ENCODE results near the gene RASGRF2. TPM values are rescaled to one million over a fixed set of nuclear protein-coding genes. Genes with fewer than 3 reads are reported as not detected.

RASGRF2 gene
- total RNA-seq, 2 experiments from 2014 or later: 9.2 to 10.8 TPM

DNA sequence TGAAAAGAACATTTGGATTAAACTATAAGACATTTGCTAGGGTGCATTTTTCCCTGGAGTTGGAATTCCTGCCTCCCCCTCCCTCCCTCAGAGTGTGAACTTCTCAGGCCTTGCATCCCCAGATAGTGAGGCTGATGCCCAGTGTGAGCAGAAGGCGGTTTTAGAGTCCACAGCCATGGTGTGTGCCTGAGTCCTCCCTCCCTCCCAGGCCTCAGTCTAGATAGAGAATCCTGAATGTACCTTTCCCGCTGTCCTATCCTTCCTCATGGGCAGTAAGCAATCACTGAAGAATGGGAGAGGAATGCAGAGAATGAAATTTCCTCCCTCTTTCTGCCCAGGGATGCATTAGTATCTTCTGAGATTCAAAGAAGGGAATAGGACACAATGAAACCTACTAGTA lies 108.5 kb downstream of the RASGRF2 start:
- peaks cover 12% of the 10 kb centered on the region for H3K4me1 Mint-ChIP-seq (ENCODE audit: low read depth)
- H3K27ac Mint-ChIP-seq: no peak overlapping the region
- H3K4me3 Mint-ChIP-seq: no peak overlapping the region
- intact Hi-C loops (cut with micrococcal nuclease): no loop called here
- CTCF ChIA-PET: no interaction called here
- H3K36me3 Mint-ChIP-seq (ENCODE audit: low read depth): peaks cover 28% of the 10 kb centered on the region
- DNase-seq: no peak
- H3K27me3 Mint-ChIP-seq (ENCODE audit: low read depth): no peaks in the 10 kb centered on the region
- peaks cover 4% of the 10 kb centered on the region for H3K9me3 Mint-ChIP-seq

DNA sequence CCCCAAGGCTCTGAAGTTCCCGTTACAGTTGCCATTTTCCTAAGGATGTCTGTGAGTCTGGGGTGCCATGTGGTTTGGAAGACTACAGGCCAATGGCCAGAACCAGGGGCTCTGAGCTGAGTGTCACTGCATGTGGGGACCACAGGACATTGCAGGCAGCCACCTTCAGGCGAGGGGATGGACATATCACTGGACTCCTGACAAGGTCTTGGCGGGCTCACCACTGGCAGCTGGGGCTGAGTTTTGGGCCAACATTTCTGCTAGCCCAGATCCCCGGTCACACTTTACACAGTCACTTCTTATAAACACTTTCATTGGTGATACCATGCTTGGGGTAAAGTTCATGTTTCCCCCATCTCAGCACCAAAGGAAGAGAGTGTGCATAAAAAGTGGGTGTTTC lies 109.8 kb downstream of the RASGRF2 start:
- no peaks in the 10 kb centered on the region for H3K9me3 Mint-ChIP-seq
- DNase-seq: no peak
- H3K27me3 Mint-ChIP-seq (ENCODE audit: low read depth): no peaks in the 10 kb centered on the region
- intact Hi-C loops (cut with micrococcal nuclease): no loop called here
- no peak overlapping the region for H3K4me3 Mint-ChIP-seq
- H3K36me3 Mint-ChIP-seq (ENCODE audit: low read depth): peaks cover 27% of the 10 kb centered on the region
- H3K4me1 Mint-ChIP-seq (ENCODE audit: low read depth): peaks cover 3% of the 10 kb centered on the region
- H3K27ac Mint-ChIP-seq: no peak overlapping the region
- CTCF ChIA-PET: no interaction called here

DNA sequence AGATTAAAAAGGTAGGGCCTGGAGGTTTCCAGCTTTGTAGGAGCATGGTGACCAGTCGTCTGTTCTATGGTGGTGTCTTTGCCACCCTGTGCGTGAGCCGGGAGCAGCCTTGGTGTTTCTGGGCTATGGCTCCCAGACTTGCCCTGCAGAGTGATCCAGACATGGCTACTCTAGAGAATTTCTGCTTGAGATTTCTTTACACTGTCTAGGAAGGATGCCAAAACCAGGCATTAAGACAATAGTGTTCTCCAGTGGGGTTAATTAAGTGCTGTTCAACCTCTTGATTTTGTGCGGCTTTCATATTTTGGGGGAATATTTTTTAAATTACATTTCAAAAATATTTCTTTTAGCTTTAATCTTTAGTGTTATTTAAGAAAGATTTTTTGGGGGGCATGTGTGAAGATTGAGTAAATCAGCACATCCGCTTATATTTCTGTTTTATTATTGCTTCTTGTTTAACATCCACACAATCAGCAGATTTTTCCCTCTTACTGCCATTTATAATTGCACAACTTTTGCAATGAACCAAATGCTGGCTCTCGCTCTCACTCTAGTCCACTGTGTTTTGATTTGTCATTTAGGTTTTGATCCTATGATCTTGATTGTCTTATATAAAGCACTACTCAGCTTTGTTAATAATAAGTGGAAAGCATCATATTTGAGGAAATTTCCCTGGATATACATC lies 110.5 kb downstream of the RASGRF2 start:
- H3K27me3 Mint-ChIP-seq (ENCODE audit: low read depth): no peaks in the 10 kb centered on the region
- H3K9me3 Mint-ChIP-seq: no peaks in the 10 kb centered on the region
- H3K27ac Mint-ChIP-seq: no peak overlapping the region
- intact Hi-C loops (cut with micrococcal nuclease): no loop called here
- no peak for DNase-seq
- no peaks in the 10 kb centered on the region for H3K4me1 Mint-ChIP-seq (ENCODE audit: low read depth)
- CTCF ChIA-PET: no interaction called here
- H3K36me3 Mint-ChIP-seq (ENCODE audit: low read depth): peaks cover 27% of the 10 kb centered on the region
- no peak overlapping the region for H3K4me3 Mint-ChIP-seq

DNA sequence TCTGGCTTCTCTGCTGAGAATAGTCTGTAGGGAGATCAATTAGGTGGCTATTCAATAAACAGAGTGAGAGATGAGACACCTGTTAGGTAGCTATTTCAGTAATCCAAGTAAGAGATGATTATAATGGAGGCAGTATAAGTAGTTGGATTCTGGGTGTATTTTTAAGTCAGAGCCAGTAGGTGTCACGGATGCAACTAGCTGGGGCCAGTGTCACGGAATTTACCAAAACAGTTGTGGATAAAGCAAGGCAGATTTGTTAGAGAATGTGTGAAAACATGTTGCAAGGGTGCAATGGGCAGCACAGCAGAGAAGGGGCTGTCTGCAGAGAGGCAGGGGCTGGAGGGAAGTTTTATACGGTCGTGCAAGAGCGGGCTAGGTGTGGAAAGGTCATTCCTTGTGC lies 114.9 kb downstream of the RASGRF2 start:
- intact Hi-C loops (cut with micrococcal nuclease): no loop called here
- H3K27me3 Mint-ChIP-seq (ENCODE audit: low read depth): no peaks in the 10 kb centered on the region
- H3K27ac Mint-ChIP-seq: no peak overlapping the region
- CTCF ChIA-PET: interaction anchor here (1.0 to 1.9 kb wide), 2 partner anchors 25 to 30 kb away, joined by 3 to 5 read pairs; no protein-coding TSS in a partner anchor
- H3K9me3 Mint-ChIP-seq: peaks cover 7% of the 10 kb centered on the region
- peaks cover 23% of the 10 kb centered on the region for H3K36me3 Mint-ChIP-seq (ENCODE audit: low read depth)
- DNase-seq: no peak
- H3K4me3 Mint-ChIP-seq: no peak overlapping the region
- H3K4me1 Mint-ChIP-seq (ENCODE audit: low read depth): no peaks in the 10 kb centered on the region

DNA sequence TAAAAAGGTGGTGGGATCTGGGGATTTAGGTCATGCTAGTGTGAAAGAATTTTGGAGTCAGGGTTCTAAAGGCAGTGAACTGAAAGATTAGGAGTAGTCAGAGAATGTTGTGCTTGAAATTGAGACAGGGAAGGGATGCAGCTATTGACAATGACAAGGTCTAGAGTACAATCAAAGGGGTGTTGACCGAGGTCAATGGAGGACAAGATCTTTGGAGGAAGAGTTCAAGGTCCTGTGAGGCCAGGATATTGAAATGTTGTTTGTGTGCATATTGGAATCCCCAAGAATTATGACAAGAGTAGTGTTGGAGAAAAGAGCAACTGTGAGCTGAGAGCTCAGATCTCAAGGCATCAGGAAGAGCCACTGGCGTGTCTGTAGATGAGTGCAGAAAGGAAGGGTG lies 116.9 kb downstream of the RASGRF2 start:
- CTCF ChIA-PET: no interaction called here
- peaks cover 7% of the 10 kb centered on the region for H3K9me3 Mint-ChIP-seq

DNA sequence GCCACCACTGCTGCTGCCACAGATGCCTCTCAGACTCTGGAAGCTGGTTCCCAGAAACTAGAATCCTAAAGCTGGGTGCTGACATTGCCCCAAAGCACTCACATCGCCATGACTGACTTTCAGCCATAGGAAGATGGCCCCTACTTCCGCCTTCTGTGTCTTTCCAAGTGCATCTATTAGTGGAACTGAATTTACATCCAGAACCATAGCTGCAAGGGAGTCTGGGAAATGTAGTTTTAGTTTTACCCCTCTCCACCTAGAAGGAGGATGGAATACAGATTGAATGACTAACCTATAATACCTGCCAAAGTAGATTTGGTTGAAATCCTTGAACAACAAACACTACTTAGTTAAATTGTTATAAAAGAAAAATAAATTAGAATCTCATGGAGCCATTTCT lies 118.8 kb downstream of the RASGRF2 start:
- intact Hi-C loops (cut with micrococcal nuclease): no loop called here
- Mint-ChIP-seq H3K9me3 (peaks cover 7% of the 10 kb centered on the region), H3K4me1 (ENCODE audit: low read depth) (no peaks in the 10 kb centered on the region), H3K27me3 (ENCODE audit: low read depth) (no peaks in the 10 kb centered on the region), H3K4me3 (no peak overlapping the region), H3K36me3 (ENCODE audit: low read depth) (peaks cover 26% of the 10 kb centered on the region), H3K27ac (no peak overlapping the region)
- no peak for DNase-seq
- CTCF ChIA-PET: no interaction called here

More for the DNA sequence above, 116.9 kb downstream of the RASGRF2 start:
- Mint-ChIP-seq H3K4me1 (ENCODE audit: low read depth) (no peaks in the 10 kb centered on the region), H3K36me3 (ENCODE audit: low read depth) (peaks cover 28% of the 10 kb centered on the region), H3K27me3 (ENCODE audit: low read depth) (no peaks in the 10 kb centered on the region), H3K27ac (no peak overlapping the region), H3K4me3 (no peak overlapping the region)
- DNase-seq: no peak
- intact Hi-C loops (cut with micrococcal nuclease): no loop called here

DNA sequence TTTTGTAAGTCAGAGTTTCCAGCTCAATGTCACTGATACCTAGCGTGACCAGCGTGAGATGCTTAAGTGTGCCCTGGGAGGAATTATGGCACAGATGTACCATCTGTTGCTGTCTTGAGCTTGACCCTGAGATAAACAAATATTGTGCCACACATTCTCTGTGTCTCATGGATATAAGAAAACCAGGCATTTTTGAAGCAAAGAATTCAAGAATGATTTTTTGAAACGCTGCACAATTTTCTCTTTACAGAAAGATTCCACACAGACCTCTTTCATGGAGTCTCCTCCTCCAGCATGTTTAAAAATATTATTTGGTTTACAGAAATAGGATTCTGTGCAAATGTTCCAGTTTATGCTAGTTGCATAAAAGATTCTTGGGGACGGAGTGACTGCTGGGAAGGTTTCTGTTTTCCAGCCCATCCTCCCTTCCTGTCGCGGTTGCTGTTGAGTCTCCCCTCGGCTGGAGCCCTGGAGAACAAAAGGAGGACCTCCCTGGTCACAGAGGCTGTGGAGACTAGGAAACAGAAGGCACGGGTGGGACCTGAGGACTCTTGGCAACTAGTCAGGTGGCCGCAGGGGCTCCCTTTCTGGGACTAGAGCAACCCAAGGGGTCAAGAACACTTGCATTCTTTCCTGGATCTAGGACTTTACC lies 120.8 kb downstream of the RASGRF2 start:
- Mint-ChIP-seq H3K27ac (no peak overlapping the region), H3K4me1 (ENCODE audit: low read depth) (no peaks in the 10 kb centered on the region), H3K27me3 (ENCODE audit: low read depth) (no peaks in the 10 kb centered on the region), H3K9me3 (peaks cover 7% of the 10 kb centered on the region), H3K36me3 (ENCODE audit: low read depth) (peaks cover 25% of the 10 kb centered on the region), H3K4me3 (no peak overlapping the region)
- intact Hi-C loops (cut with micrococcal nuclease): no loop called here
- DNase-seq: no peak
- CTCF ChIA-PET: no interaction called here

DNA sequence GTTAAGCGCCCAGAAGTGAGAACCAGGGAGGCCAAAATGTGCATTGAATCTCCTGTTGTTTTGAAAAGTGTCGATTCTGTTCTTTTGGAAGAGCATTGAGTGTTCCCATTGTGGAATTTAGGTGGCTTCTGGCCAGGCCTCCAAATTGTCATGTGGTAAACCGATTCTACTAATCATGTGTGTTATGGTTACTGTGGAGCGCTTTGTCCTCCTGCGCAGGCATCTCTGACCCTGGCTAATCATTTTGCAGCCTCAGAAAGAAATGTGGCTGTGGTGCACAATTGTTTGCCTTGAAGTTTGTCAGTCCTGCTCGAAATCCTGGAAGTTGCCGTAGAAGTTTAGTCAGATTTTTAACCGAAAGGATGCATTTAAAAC lies 121.3 kb downstream of the RASGRF2 start:
- intact Hi-C loops (cut with micrococcal nuclease): no loop called here
- Mint-ChIP-seq H3K4me1 (ENCODE audit: low read depth) (no peaks in the 10 kb centered on the region), H3K36me3 (ENCODE audit: low read depth) (peaks cover 29% of the 10 kb centered on the region), H3K4me3 (no peak overlapping the region), H3K27me3 (ENCODE audit: low read depth) (no peaks in the 10 kb centered on the region), H3K27ac (no peak overlapping the region), H3K9me3 (peaks cover 7% of the 10 kb centered on the region)
- DNase-seq: no peak
- CTCF ChIA-PET: interaction anchor here (1.4 kb wide), 1 partner anchor 27 kb away, joined by 5 read pairs; no protein-coding TSS in a partner anchor

DNA sequence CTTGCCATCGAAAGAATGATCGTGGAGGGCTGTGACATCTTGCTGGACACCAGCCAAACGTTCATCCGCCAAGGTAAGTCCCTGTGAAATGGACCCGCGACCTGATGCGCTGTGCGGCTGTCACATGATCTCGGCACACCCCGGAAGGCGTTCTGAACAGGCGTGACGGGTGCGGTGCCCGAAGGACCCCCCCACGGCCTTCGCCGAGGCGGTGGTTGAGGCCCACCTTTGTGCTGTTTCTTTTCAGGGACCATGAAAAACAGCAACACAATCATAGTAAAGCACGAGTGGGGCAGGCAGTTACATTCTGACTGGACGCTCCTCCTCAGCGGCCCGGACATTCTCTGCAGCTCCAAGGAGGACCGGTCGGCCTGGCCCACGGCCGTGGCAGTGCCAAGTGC lies 126.7 kb downstream of the RASGRF2 start:
- CTCF ChIA-PET: interaction anchor here (0.6 kb wide), 1 partner anchor 880 kb away, joined by 3 read pairs; no protein-coding TSS in a partner anchor
- H3K4me3 Mint-ChIP-seq: no peak overlapping the region
- no peaks in the 10 kb centered on the region for H3K27me3 Mint-ChIP-seq (ENCODE audit: low read depth)
- no peak overlapping the region for H3K27ac Mint-ChIP-seq
- no peaks in the 10 kb centered on the region for H3K4me1 Mint-ChIP-seq (ENCODE audit: low read depth)
- intact Hi-C loops (cut with micrococcal nuclease): no loop called here
- H3K9me3 Mint-ChIP-seq: no peaks in the 10 kb centered on the region
- no peak for DNase-seq
- peaks cover 26% of the 10 kb centered on the region for H3K36me3 Mint-ChIP-seq (ENCODE audit: low read depth)

DNA sequence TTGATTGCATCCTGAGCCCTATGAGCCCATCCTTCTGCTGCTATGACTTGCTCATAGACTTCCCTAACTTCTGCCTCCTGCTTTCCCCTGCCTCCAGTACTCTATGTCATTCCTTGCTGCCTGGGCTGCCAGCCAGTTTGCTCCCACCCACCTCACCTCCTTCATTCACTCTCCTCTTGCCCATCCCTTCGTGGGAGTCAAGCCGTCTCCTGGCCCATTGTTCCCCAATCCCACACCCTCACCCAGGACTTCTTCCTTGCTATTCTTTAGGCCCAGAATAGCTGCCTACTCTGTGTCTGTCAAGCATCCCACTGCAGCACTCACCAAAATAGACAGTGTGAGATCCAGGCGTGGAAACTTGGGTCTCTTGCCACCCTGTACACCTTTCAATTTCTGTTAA lies 131.0 kb downstream of the RASGRF2 start:
- peaks cover 25% of the 10 kb centered on the region for H3K36me3 Mint-ChIP-seq (ENCODE audit: low read depth)
- H3K27ac Mint-ChIP-seq: no peak overlapping the region
- peaks cover 2% of the 10 kb centered on the region for H3K4me1 Mint-ChIP-seq (ENCODE audit: low read depth)
- intact Hi-C loops (cut with micrococcal nuclease): no loop called here
- CTCF ChIA-PET: interaction anchor here (0.6 to 1.6 kb wide), 3 partner anchors 15 to 1053 kb away, joined by 3 to 7 read pairs (median 4); no protein-coding TSS in a partner anchor
- no peaks in the 10 kb centered on the region for H3K27me3 Mint-ChIP-seq (ENCODE audit: low read depth)
- H3K4me3 Mint-ChIP-seq: no peak overlapping the region
- H3K9me3 Mint-ChIP-seq: no peaks in the 10 kb centered on the region
- DNase-seq: no peak

DNA sequence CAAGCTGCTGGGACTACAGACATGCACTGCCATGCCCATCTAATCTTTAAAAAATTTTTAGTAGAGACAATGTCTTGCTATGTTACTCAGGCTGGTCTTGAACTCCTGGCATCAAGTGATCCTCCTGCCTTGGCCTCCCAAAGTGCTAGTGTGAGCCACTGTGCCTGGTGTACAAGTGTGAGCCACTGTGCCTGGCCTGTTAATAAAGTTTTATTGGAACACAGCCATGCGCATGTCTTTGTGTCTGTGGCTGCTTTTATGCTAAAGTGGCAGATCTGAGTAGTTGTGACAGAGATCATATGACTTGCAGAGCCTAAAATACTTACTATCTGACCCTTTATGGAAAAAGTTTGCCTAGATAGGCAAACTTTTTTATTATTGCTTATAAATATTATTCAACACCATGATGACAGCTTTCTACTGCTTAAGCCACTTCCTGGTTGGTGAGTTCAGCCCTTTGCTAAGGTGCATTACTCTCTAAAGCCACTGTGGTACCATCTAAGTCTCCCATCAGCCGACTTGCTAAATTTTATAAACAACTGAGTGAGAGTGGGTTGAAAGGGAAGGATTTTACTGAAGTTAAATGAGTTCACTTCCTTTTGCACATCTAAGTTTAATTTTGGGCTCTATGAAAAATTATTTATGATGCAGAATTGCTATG lies 133.5 kb downstream of the RASGRF2 start:
- Mint-ChIP-seq H3K27ac (no peak overlapping the region), H3K9me3 (no peaks in the 10 kb centered on the region), H3K4me1 (ENCODE audit: low read depth) (peaks cover 2% of the 10 kb centered on the region), H3K27me3 (ENCODE audit: low read depth) (no peaks in the 10 kb centered on the region), H3K4me3 (no peak overlapping the region), H3K36me3 (ENCODE audit: low read depth) (peaks cover 5% of the 10 kb centered on the region)
- CTCF ChIA-PET: interaction anchor here (0.6 kb wide), 2 partner anchors 32 to 628 kb away, joined by 3 read pairs; no protein-coding TSS in a partner anchor
- intact Hi-C loops (cut with micrococcal nuclease): no loop called here
- DNase-seq: no peak

DNA sequence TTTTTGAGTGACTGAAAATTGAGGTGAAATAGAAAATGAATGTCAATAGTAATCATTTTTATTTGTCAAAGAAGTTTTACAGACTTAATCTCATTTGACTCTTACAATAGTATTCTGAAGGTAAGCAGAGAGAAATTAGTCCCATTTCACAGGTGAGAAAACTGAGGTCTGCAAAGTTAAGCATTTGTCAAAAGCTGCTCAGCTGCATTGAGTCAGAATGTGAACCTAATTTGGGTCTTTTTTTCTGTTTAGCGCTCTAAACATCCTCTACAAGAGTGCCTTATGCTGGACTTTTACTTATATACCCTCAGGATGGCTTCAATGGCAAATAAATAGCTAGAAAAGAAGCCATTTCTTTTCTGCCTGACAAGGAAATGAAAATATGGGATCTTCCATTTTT lies 135.7 kb downstream of the RASGRF2 start:
- Mint-ChIP-seq H3K27ac (no peak overlapping the region), H3K36me3 (ENCODE audit: low read depth) (peaks cover 8% of the 10 kb centered on the region), H3K4me3 (no peak overlapping the region), H3K4me1 (ENCODE audit: low read depth) (peaks cover 2% of the 10 kb centered on the region), H3K9me3 (no peaks in the 10 kb centered on the region), H3K27me3 (ENCODE audit: low read depth) (no peaks in the 10 kb centered on the region)
- CTCF ChIA-PET: interaction anchor here (2.2 kb wide), 1 partner anchor 12 kb away, joined by 15 read pairs; no protein-coding TSS in a partner anchor
- intact Hi-C loops (cut with micrococcal nuclease): no loop called here
- DNase-seq: no peak

Measured in activated naive CD4-positive, alpha-beta T cell treated with anti-CD3 and anti-CD28 coated beads for 36 hours (primary cell).